GM21786 (cell line): Measurements from ENCODE around the gene CHAF1A.

Source experiments
- ATAC-seq: cut with Tn5 transposase; IDR thresholded peaks from one replicate; pipeline ENCODE4 v1.9.1; 2021; ENCODE audit not compliant: unreplicated experiment

CHAF1A gene

DNA sequence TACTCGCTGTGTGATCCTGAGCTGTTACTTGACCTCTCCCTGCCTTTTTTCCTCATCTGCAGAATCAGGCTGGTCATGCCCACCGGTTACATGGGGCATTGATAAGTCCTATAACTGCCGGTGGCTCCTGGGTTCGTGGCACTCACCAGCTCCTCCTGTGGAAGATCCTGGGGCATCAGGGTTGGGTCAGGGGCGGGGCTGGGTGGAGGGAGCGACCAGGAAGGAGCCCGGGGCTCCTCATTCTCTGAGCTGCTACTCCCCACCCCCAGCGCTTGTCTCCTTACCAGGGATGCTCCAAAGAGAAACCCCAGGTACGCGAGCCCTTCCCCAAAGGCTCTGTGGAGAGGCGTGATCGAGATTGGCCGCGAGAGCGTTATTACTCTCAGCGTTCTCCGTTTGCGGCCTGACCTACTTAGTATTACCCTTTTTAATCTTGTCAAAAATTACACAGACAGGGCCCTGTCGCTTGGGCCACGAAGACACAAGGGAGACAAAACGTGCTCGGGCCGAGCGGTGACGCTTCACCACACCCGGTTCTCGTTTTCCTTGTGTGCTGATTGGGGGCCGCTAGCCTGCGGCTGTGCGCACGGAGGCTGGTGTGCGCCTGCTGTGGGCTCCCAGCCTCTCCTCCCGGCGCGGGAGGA is 80.4 kb downstream of the CHAF1A start:
- no peak for ATAC-seq

DNA sequence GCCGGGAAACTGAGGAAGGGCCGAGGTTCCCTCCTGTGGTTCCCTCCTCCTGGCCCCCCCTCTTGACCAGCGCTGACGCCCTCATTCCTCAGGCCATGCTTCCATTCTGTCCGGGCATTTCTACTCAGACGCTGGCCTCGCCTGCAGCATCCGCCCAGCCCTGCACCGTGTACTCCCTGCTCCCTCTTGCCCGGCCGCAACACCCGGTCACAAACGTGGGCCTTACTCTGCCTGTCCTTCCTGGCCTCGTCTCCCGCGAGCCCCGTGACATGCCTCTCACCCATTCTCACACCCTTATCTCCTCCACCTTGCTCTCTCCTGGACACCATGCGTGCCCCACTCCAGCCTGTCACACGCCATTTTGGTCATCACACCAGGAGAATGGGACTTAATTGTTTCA is 80.9 kb downstream of the CHAF1A start:
- ATAC-seq: no peak

GRCh38 chr19:4487572-4487971 is 85.1 kb downstream of the CHAF1A start:
- ATAC-seq: no peak

DNA sequence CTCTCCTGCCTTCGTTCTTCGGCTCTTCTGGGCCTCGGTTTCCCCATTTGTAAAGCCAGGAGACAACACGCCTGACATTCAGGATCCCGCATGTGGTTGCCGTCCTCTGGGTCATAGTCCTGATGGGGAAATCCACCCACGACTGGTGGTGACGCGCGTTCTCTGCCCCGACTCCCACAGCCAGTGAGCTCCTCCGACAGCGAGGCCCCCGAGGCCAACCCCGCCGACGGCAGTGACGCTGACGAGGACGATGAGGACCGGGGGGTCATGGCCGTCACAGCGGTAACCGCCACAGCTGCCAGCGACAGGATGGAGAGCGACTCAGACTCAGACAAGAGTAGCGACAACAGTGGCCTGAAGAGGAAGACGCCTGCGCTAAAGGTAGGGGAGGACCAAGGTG is 86.1 kb downstream of the CHAF1A start:
- ATAC-seq: no peak

DNA sequence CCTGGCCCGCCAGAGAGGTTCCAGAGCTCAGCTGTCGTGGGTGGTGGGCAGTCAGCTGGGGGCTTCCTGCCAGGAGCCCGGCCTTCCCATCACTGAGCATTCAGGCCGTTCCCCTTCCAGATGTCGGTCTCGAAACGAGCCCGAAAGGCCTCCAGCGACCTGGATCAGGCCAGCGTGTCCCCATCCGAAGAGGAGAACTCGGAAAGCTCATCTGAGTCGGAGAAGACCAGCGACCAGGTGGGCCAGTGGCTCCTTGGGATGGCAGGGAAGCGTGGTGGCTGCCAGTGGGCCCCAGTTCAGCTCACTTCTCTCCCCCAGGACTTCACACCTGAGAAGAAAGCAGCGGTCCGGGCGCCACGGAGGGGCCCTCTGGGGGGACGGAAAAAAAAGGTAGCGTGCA is 89.0 kb downstream of the CHAF1A start:
- no peak for ATAC-seq

GRCh38 chr19:4492337-4493103 is 90.1 kb downstream of the CHAF1A start:
- ATAC-seq: no peak
